ENCODE measurements around the gene SKIC8.

Gene SKIC8

GRCh38 chr15:78274994-78275393 is 24.4 kb downstream of the SKIC8 start:
- TF ChIP-seq CTCF (IDR thresholded peaks at IDR 0.05; ENCODE audit: low read depth, low read length), result no peak
- H3K4me3 ChIP-seq (ENCODE audit: low read depth, low read length), result no peak overlapping the region

- TF ChIP-seq CTCF (IDR thresholded peaks at IDR 0.05; ENCODE audit: low read depth, low read length), result no peak
- H3K4me3 ChIP-seq (ENCODE audit: low read depth, low read length), result no peak overlapping the region
Measured at GRCh38 chr15:78272776-78273175, 26.6 kb downstream of the SKIC8 start.

- no peak for TF ChIP-seq CTCF (IDR thresholded peaks at IDR 0.05; ENCODE audit: low read depth, low read length)
- H3K4me3 ChIP-seq (ENCODE audit: low read depth, low read length), result no peak overlapping the region
Measured at GRCh38 chr15:78272316-78272715, 27.1 kb downstream of the SKIC8 start.

- no peak for TF ChIP-seq CTCF (IDR thresholded peaks at IDR 0.05; ENCODE audit: low read depth, low read length)
- no peak overlapping the region for H3K4me3 ChIP-seq (ENCODE audit: low read depth, low read length)
Measured at GRCh38 chr15:78266806-78267205, 32.6 kb downstream of the SKIC8 start.

GRCh38 chr15:78266229-78266628 is 33.2 kb downstream of the SKIC8 start:
- no peak overlapping the region for H3K4me3 ChIP-seq (ENCODE audit: low read depth, low read length)
- no peak for TF ChIP-seq CTCF (IDR thresholded peaks at IDR 0.05; ENCODE audit: low read depth, low read length)

GRCh38 chr15:78265752-78266224 is 33.6 kb downstream of the SKIC8 start:
- H3K4me3 ChIP-seq (ENCODE audit: low read depth, low read length), result no peak overlapping the region
- TF ChIP-seq CTCF (IDR thresholded peaks at IDR 0.05; ENCODE audit: low read depth, low read length), result no peak

- no peak for TF ChIP-seq CTCF (IDR thresholded peaks at IDR 0.05; ENCODE audit: low read depth, low read length)
- H3K4me3 ChIP-seq (ENCODE audit: low read depth, low read length), result no peak overlapping the region
Measured at GRCh38 chr15:78265137-78265460, 34.3 kb downstream of the SKIC8 start.

Data from WI38 (cell line).